ENCODE measurements around the gene BRIP1. TPM values are rescaled to one million over a fixed set of nuclear protein-coding genes. Genes with fewer than 3 reads are reported as not detected.

BRIP1 gene
- total RNA-seq, 3 donors from 2014 or later (not counting 1 experiment from before 2014, with no cell fraction given): 2.7 to 3.7 (median 2.9) TPM

DNA sequence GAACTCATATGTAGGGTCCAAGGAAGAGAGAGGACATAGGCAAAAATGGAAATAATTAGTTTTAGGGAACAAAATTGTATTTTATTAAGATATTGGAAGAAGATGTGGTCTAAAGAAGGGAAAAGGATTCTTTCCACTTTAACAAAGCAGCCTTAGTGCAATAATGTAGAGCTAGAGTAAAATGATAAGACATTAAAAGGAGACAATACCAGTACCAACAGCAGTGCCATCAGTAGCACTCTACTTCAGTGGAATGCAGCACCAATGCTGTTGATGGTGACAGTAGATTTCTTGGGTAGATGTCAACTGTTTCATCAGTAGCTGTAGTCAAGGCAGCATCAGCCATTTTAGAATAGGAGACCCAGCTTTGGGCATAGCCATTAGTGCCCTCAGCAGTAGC, 124.3 kb downstream of the BRIP1 start:
- no peak overlapping the region for H3K4me3 ChIP-seq (ENCODE audit: low read length)
- intact Hi-C loops (cut with micrococcal nuclease): no loop called here
- ATAC-seq: no peak
- no peak for DNase-seq
- no peaks in the 10 kb centered on the region for H3K27me3 ChIP-seq (ENCODE audit: control insufficient read depth, insufficient read depth, low read length)
- H3K4me1 Mint-ChIP-seq: no peaks in the 10 kb centered on the region
- H3K36me3 Mint-ChIP-seq: peaks cover 8% of the 10 kb centered on the region
- H3K4me1 ChIP-seq (ENCODE audit: control insufficient read depth, insufficient read depth, low read length): no peaks in the 10 kb centered on the region
- H3K27me3 Mint-ChIP-seq (ENCODE audit: low read depth in 2 of 2): no peaks in the 10 kb centered on the region
- H3K4me3 Mint-ChIP-seq: no peak overlapping the region
- H3K9me3 Mint-ChIP-seq: peaks cover 0 to 2% of the 10 kb centered on the region in 2 donors
- H3K9me3 ChIP-seq (ENCODE audit: control insufficient read depth, insufficient read depth, low read length): no peaks in the 10 kb centered on the region
- no peaks in the 10 kb centered on the region for H3K36me3 ChIP-seq (ENCODE audit: control insufficient read depth, insufficient read depth, low read length)
- H3K27ac ChIP-seq (ENCODE audit: low read length): no peak overlapping the region
- TF ChIP-seq, protein P1, sequence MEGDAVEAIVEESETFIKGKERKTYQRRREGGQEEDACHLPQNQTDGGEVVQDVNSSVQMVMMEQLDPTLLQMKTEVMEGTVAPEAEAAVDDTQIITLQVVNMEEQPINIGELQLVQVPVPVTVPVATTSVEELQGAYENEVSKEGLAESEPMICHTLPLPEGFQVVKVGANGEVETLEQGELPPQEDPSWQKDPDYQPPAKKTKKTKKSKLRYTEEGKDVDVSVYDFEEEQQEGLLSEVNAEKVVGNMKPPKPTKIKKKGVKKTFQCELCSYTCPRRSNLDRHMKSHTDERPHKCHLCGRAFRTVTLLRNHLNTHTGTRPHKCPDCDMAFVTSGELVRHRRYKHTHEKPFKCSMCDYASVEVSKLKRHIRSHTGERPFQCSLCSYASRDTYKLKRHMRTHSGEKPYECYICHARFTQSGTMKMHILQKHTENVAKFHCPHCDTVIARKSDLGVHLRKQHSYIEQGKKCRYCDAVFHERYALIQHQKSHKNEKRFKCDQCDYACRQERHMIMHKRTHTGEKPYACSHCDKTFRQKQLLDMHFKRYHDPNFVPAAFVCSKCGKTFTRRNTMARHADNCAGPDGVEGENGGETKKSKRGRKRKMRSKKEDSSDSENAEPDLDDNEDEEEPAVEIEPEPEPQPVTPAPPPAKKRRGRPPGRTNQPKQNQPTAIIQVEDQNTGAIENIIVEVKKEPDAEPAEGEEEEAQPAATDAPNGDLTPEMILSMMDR (IDR thresholded peaks at IDR 0.05): no peak
- no peak overlapping the region for H3K27ac Mint-ChIP-seq

DNA sequence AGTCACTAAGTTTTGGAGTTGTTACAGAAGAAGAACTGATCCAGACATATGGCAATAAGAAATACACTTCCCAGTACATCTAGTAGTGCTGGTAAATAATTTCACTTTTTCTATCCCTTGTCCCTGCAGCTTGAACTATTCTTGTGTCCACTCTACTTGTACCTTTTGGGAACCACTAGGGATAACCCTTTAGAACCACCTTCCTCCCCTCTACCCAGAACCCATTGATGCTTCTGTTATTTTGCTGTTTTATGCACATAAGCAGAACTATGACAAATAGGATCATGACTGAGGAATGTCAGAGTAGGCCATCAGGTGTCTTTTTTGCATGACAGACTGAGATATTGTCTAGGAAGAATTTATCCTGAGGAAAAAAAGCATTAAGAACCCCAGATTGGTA, 125.1 kb downstream of the BRIP1 start:
- Mint-ChIP-seq H3K36me3 (peaks cover 8% of the 10 kb centered on the region), H3K4me3 (no peak overlapping the region), H3K9me3 (peaks cover 0 to 2% of the 10 kb centered on the region in 2 donors), H3K4me1 (no peaks in the 10 kb centered on the region), H3K27ac (no peak overlapping the region), H3K27me3 (ENCODE audit: low read depth in 2 of 2) (no peaks in the 10 kb centered on the region)
- DNase-seq (no peak), ATAC-seq (no peak)
- Histone ChIP-seq H3K36me3 (ENCODE audit: control insufficient read depth, insufficient read depth, low read length) (no peaks in the 10 kb centered on the region), H3K4me1 (ENCODE audit: control insufficient read depth, insufficient read depth, low read length) (no peaks in the 10 kb centered on the region), H3K9me3 (ENCODE audit: control insufficient read depth, insufficient read depth, low read length) (no peaks in the 10 kb centered on the region), H3K4me3 (ENCODE audit: low read length) (no peak overlapping the region), H3K27me3 (ENCODE audit: control insufficient read depth, insufficient read depth, low read length) (no peaks in the 10 kb centered on the region), H3K27ac (ENCODE audit: low read length) (no peak overlapping the region)
- TF ChIP-seq, protein P1 (IDR thresholded peaks at IDR 0.05): no peak
- intact Hi-C loops (cut with micrococcal nuclease): no loop called here

DNA sequence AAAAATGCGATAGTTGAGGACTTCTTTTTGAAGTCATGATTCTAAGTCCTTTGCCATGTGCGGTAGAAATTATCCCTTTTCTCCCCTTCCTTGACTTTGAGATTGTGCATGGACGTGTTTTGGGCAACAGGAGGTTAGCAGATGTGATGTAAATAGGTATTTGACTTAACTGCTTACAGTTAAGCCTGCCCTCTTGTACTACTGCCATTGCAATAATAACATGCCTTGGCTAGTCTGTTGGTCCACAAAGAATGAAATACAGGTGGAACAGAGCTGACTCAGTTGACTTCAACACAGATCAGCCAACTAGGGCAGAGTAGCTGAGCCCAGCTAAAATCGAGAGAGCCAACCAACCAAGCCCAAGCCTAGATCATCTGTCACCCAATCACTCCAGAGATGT, 125.5 kb downstream of the BRIP1 start:
- no peak overlapping the region for H3K27ac ChIP-seq (ENCODE audit: low read length)
- no peaks in the 10 kb centered on the region for H3K27me3 ChIP-seq (ENCODE audit: control insufficient read depth, insufficient read depth, low read length)
- H3K4me3 ChIP-seq (ENCODE audit: low read length): no peak overlapping the region
- intact Hi-C loops (cut with micrococcal nuclease): no loop called here
- Mint-ChIP-seq H3K27me3 (ENCODE audit: low read depth in 2 of 2) (no peaks in the 10 kb centered on the region), H3K4me1 (no peaks in the 10 kb centered on the region), H3K36me3 (peaks cover 8% of the 10 kb centered on the region), H3K27ac (no peak overlapping the region), H3K4me3 (no peak overlapping the region), H3K9me3 (peaks cover 0 to 2% of the 10 kb centered on the region in 2 donors)
- DNase-seq (no peak), ATAC-seq (no peak)
- WGBS (ENCODE audit: insufficient coverage): 100% methylated on average over 3 of the region's 4 CpGs
- H3K4me1 ChIP-seq (ENCODE audit: control insufficient read depth, insufficient read depth, low read length): no peaks in the 10 kb centered on the region
- no peaks in the 10 kb centered on the region for H3K9me3 ChIP-seq (ENCODE audit: control insufficient read depth, insufficient read depth, low read length)
- H3K36me3 ChIP-seq (ENCODE audit: control insufficient read depth, insufficient read depth, low read length): no peaks in the 10 kb centered on the region
- TF ChIP-seq, protein P1 (IDR thresholded peaks at IDR 0.05): no peak

DNA sequence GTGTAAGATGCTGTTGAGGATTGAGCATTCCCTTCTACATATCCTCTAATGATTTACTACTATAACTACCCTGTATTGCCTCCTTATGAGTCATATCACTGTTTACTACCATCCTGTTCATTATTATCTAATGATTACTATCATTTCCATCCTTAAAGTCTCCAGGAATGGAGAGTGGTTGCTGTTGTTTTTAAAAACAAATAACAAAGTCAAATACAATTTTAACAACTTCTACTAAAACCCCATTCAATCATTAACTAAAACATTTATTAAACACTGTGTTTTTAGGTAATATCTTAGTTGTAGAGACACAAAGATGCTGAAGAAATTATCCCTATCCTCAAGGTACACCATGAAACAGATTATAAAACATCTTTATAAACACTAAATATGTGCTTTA, 126.9 kb downstream of the BRIP1 start:
- Histone ChIP-seq H3K27ac (ENCODE audit: low read length) (no peak overlapping the region), H3K4me1 (ENCODE audit: control insufficient read depth, insufficient read depth, low read length) (no peaks in the 10 kb centered on the region), H3K9me3 (ENCODE audit: control insufficient read depth, insufficient read depth, low read length) (no peaks in the 10 kb centered on the region), H3K27me3 (ENCODE audit: control insufficient read depth, insufficient read depth, low read length) (no peaks in the 10 kb centered on the region), H3K4me3 (ENCODE audit: low read length) (no peak overlapping the region), H3K36me3 (ENCODE audit: control insufficient read depth, insufficient read depth, low read length) (no peaks in the 10 kb centered on the region)
- intact Hi-C loops (cut with micrococcal nuclease): no loop called here
- no peaks in the 10 kb centered on the region for H3K27me3 Mint-ChIP-seq (ENCODE audit: low read depth in 2 of 2)
- DNase-seq: no peak
- peaks cover 0 to 2% of the 10 kb centered on the region in 2 donors for H3K9me3 Mint-ChIP-seq
- H3K4me3 Mint-ChIP-seq: no peak overlapping the region
- TF ChIP-seq, protein P1 (IDR thresholded peaks at IDR 0.05): no peak
- ATAC-seq: no peak
- peaks cover 8% of the 10 kb centered on the region for H3K36me3 Mint-ChIP-seq
- H3K4me1 Mint-ChIP-seq: no peaks in the 10 kb centered on the region
- H3K27ac Mint-ChIP-seq: no peak overlapping the region
